GM13977 (cell line): ENCODE results near the gene KANSL3.
"Not testable (repeated sequence)": the region's sequence is repeated elsewhere in the genome, so short reads cannot be mapped to it uniquely, and the experiment has no call there.

Source experiments
- DNase-seq: peaks from one replicate; pipeline ENCODE4 v3.0.0; 2012; ENCODE audit warnings: low spot score
- CTCF ChIP-seq: IDR thresholded peaks from 2 replicates; pipeline ENCODE4 v1.5.1; 2012; ENCODE audit warnings: mild to moderate bottlenecking, control low read depth; ENCODE audit not compliant: insufficient read depth; ENCODE audit errors: extremely low read depth, missing control alignments
- in situ Hi-C: fragments of 300-500 bp; cut with MboI; formaldehyde crosslinking; loops from one replicate; pipeline ENCODE4 v1.12.0; 2022; ENCODE audit warnings: low sequenced_read_pairs, low pct_unique_long_range_greater_than_20kb, mixed read lengths, inconsistent platforms; ENCODE audit not compliant: unreplicated experiment

The KANSL3 gene

GRCh38 chr2:96683307-96683706 is 45.2 kb upstream of the KANSL3 start:
- in situ Hi-C loops: no loop called here
- no peak for DNase-seq
- TF ChIP-seq CTCF: no peak

- no peak for DNase-seq
- in situ Hi-C loops: no loop called here
- no peak for TF ChIP-seq CTCF
Measured at GRCh38 chr2:96681540-96681939, 43.4 kb upstream of the KANSL3 start.

DNA sequence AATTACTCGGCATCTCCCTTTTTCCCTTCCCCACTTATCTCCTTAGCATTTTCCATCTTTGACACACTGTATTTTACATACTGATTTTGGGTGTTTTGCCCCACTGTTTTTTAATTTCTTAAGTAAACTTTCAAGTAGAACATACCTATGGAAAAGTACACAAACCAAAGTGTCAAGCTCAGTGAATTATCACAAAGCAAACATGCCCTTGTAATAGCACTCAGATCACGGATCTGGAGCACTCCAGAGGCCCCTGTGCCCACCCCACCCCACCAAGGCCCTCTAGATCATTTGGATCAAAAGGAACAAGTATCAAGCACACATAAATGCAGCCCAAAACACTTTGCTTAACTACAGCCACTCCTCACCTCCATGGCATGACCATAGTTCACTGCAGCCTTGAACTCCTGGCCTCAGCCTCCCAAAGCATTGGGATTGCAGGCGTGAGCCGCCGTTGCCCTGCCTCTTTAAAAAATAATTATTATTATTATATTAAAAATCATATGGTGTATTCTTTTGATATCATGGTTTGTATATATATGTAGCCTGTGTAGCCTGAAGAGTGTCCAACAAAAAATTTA is 42.5 kb upstream of the KANSL3 start:
- DNase-seq: no peak
- TF ChIP-seq CTCF: no peak
- in situ Hi-C loops: no loop called here

GRCh38 chr2:96679848-96680247 is 41.7 kb upstream of the KANSL3 start:
- no peak for TF ChIP-seq CTCF
- in situ Hi-C loops: no loop called here
- no peak for DNase-seq

- DNase-seq: no peak
- TF ChIP-seq CTCF: no peak
- in situ Hi-C loops: no loop called here
Measured at GRCh38 chr2:96669539-96670215, 31.6 kb upstream of the KANSL3 start.

DNA sequence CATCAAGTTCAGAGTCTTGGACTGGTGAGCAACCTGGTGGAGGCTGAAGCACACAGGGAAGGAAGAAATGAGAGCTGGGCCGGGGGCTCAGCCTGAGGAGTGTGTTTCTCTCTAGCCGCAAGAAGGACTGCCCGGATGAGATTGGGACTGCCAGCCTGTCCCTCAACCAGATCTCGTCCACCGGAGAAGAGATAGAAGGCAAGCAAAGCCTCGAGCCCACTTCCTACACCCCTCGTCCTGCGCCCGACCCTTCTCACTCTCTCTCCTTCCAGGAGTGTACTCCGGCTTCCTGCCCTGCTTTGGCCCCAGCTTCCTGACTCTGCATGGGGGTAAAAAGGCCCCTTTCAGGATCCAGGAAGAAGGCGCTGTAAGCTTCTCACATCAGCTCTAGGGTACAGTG is 30.7 kb upstream of the KANSL3 start:
- no peak for DNase-seq
- in situ Hi-C loops: no loop called here
- no peak for TF ChIP-seq CTCF

DNA sequence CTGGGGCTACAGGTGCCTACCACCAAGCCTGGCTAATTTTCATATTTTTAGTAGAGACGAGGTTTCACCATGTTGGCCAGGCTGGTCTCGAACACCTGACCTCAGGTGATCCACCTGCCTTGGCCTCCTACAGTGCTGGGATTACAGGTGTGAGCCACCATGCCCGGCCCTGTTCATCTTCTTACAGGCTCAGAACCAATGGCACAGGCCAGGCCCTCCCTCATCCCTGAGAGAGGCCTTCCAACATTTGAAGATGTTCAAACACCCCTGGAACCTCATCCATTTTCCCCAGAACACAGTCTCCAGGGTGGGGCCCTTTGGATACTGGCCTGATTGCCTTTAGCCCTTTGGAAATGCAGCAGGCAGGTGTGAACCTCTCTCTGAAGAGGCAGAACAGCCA is 27.6 kb upstream of the KANSL3 start:
- in situ Hi-C loops, DNase-seq: not testable (repeated sequence)
